Astrocyte of the cerebellum (primary cell): ENCODE data around the gene IRF9.

Source experiments
- DNase-seq: peaks from one replicate; pipeline ENCODE4 v3.0.0-alpha.2; 2011; ENCODE audit warnings: low read depth
- H3K4me3 ChIP-seq: 2 replicates; pipeline ENCODE4 v1.5.1; 2011; ENCODE audit warnings: mild to moderate bottlenecking, low read depth, low read length, moderate library complexity
- in situ Hi-C: cut with HindIII; loops from 2 replicates; pipeline ENCODE4 v1.10.0; 2017; ENCODE audit warnings: low sequenced_read_pairs
- TF ChIP-seq, protein P1 (sequence below): IDR thresholded peaks from 2 replicates; pipeline ENCODE4 v1.5.1; 2012; ENCODE audit warnings: low read length, low read depth, moderate library complexity, mild to moderate bottlenecking; ENCODE audit errors: missing control alignments

Gene IRF9, protein sequence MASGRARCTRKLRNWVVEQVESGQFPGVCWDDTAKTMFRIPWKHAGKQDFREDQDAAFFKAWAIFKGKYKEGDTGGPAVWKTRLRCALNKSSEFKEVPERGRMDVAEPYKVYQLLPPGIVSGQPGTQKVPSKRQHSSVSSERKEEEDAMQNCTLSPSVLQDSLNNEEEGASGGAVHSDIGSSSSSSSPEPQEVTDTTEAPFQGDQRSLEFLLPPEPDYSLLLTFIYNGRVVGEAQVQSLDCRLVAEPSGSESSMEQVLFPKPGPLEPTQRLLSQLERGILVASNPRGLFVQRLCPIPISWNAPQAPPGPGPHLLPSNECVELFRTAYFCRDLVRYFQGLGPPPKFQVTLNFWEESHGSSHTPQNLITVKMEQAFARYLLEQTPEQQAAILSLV

DNA sequence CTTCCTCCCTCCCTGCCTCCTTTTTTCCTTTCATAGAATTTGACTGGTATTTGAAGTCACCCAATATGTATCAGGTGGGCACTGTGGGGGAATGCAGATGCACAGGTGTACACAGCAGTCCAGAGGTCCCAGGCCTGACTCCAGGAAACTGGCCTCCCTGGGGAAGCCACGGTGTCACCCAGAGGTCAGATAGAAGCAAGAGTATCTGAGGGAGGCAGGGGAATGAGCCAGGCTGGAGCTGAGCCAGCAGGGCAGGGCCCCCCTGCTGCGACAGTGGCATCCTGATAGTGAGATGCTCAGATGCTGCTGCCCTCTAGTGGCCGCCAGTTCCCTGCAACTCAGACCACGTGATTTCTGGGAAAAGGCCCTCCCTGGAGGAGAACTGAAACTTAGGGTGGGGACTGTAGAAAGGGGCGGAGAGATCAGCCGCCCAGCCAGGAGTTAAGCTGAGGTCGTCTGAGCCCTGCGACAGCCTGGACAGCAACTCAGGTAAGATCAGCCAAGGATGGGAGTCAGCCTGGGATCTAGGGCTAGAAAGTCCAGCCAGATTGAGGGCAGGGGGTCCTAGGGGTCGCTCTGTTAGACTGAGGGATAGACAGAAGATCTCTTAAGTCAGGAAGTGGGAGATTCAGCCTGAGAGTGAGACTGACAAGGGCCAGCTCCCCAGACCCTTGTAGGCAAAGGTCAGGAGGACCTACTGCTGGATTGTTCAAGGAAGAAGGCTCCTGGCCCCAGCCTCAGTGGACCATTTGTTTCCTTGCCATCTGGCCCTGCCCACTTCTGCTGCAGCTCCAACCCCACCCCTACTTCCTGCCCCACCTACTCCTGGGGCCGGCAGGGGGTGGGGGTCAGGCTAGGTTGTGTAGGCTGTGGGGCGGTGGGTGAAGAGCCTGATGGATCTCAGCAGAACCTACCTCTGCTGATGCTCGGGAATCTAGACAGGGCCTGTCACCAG, at the start of gene IRF9:
Gene IRF9 (plus strand): TSS at position 416 of the 955 bp plus-strand sequence. CDS start 880 bp downstream, outside the sequence.
- in situ Hi-C loops, result no loop called here
- DNase-seq, result peak; percentile 87
- TF ChIP-seq, protein P1, sequence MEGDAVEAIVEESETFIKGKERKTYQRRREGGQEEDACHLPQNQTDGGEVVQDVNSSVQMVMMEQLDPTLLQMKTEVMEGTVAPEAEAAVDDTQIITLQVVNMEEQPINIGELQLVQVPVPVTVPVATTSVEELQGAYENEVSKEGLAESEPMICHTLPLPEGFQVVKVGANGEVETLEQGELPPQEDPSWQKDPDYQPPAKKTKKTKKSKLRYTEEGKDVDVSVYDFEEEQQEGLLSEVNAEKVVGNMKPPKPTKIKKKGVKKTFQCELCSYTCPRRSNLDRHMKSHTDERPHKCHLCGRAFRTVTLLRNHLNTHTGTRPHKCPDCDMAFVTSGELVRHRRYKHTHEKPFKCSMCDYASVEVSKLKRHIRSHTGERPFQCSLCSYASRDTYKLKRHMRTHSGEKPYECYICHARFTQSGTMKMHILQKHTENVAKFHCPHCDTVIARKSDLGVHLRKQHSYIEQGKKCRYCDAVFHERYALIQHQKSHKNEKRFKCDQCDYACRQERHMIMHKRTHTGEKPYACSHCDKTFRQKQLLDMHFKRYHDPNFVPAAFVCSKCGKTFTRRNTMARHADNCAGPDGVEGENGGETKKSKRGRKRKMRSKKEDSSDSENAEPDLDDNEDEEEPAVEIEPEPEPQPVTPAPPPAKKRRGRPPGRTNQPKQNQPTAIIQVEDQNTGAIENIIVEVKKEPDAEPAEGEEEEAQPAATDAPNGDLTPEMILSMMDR, result peak; percentile 91
- H3K4me3 ChIP-seq, result peak within 1 kb of the TSS; percentile 93

DNA sequence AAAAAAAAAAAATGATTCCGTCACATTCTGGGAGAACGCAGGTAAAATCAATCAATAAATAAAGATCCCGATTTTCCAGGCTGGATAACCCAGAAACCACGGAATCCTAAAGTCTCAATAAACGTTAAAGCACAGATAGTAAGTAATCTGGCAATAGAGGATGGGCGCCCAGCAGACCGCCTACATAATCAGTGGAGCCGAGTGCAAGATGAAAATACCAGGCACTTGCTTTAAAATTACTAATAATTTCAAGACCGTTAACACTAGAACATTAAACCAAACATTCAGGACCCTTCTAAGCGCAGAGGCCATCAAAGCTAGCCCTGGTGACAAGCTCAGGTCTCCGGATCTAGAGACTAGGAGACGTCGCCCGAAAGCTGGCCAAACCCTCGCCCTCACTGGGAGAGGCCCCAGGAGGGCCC, 47.7 kb upstream of the IRF9 start:
- DNase-seq, result no peak
- TF ChIP-seq, protein P1, result no peak
- peak overlapping the region; percentile 94 for H3K4me3 ChIP-seq
- in situ Hi-C loops, result no loop called here

DNA sequence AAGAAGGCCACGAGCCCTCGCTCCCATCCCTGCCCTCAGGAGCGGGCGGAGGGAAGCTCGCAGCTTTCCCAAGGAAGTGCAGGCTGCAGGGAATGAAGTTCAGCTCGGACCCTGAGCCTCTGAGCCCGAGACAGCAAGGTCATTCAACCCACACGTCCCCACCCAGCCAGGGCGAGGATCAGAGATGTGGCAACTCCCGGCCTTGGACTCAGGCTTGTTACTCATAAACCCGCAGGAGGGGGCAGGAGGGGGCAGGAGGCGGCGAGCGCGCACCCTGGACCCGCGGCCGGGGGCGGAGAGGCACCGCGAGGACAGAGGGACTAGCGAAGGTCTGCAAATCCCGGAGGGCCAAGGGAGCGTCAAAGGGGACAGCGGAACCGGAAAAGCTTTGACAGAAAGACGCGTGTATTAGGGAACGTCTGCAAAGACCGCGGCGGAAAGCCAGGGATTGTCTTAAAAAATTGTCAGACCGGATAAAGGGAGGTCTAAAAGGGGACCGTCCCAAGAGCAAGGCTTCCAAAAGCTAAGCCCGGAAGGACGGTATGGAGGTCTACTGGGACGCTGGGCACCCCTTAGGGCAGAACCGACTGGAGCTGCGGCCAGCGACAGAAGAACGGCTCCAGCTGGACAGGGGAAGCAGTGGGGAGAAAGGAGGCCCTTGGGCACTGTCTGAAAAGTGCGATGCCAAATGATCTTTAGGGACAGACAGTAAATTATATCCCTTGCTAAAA, 47.1 kb upstream of the IRF9 start:
- TF ChIP-seq, protein P1, result no peak
- in situ Hi-C loops, result no loop called here
- peak; percentile 54 for DNase-seq
- H3K4me3 ChIP-seq, result peak overlapping the region; percentile 94

DNA sequence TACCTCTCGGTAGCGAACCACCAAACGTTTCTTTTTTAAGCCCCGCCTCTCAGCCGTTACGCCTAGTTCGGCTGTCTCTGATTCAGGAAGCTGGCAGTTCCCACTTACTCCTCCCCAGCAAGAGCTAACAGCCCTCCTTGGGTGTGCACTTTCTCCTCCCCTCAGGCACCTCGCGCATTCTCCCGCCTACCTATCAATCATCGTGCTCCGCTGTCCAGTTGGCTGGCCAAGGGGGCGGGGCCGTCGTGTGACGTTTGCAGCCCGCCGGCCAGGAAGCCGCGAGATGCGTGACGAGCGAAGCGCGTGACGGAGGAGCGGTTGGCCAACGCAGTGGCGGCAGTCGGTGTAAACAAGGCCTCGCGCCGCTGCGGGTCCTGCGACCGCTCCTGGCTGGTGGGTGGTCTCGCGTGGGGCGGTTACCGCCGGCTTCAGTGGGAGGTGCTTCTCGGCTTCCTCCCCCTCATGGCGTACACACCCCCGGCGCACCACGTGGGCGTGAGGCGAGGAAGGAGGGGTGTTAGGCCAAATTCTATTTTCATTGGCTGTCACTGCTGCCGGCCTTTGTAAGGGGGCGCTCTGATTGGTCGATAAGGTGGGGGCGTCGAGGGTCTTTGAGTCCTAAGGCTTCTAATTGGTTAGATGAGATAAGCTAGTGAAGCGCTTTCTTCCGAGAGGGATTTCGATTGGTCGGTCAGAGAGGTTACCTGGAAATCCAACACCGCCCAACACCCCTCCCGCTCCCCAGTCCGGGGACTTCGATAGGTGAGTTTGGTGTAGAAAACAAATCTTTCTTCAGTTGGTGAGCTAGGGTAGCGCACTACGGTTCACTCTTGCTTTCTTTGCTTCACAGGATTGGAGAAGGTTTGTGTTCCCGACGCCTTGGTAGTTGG, 46.3 kb upstream of the IRF9 start, which contains the start of the genes DCAF11 and NRL:
Gene DCAF11 (plus strand): TSS at position 246 of the 890 bp plus-strand sequence. CDS start 818 bp downstream, outside the sequence.
Gene NRL (minus strand): TSS at position 418 of the 890 bp plus-strand sequence. CDS start 32,101 bp downstream, outside the sequence.
- in situ Hi-C loops, result no loop called here

DNA sequence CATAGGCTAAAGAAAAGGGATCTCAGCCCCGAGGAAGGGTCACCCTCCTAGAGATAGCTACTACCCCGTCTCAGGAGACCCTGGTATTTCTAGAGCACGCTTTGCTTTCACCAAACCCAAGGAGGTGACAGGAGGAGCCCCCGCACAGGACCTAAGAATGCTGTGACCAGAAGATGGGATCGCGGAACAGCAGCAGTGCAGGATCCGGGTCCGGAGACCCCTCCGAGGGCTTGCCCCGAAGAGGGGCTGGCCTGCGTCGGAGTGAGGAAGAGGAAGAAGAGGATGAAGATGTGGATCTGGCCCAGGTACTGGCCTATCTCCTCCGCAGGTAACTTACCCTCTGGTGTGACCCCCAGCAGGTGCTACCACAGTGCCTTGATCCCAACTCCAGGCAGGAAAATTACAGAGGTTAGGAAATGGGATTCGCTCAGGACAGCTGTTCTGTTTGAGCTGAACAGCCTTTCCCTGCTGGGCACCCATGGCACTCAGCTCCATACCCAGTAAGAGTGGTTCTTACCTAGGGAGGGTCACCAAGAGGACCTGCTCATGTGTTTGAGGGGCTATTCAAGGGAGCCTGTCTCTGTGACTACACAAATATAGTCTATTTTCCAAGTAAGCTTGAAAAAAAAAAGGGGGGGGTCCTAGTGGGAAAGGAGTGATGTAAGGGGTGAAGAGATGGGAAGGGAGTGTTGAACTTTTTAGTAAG, 45.5 kb upstream of the IRF9 start:
- in situ Hi-C loops, result no loop called here
- TF ChIP-seq, protein P1, result no peak
- peak overlapping the region; percentile 94 for H3K4me3 ChIP-seq
- DNase-seq, result no peak

More for the DNA sequence above, 46.3 kb upstream of the IRF9 start, which contains the start of the genes DCAF11 and NRL:
- peak within 1 kb of the TSS; percentile 94 for H3K4me3 ChIP-seq
- TF ChIP-seq, protein P1, result no peak
- DNase-seq, result peak; percentile 99
